Keratinocyte (primary cell): Measurements from ENCODE around the gene CORO2A. TPM values are rescaled to one million over a fixed set of nuclear protein-coding genes. Genes with fewer than 3 reads are reported as not detected.

Experiments used
- DNase-seq: peaks from one replicate; pipeline ENCODE4 v3.0.0-alpha.2; 2011; ENCODE audit warnings: low read depth, missing footprints, low spot score
- FAIRE-seq: peaks from 2 replicates; lab custom pipeline; 2011; peaks lifted over from hg19 to GRCh38; lab: Jason Lieb, UNC
- H2AFZ ChIP-seq: 2 replicates; pipeline ENCODE4 v1.6.0; 2012; ENCODE audit warnings: low read length, control low read depth, inconsistent platforms; ENCODE audit not compliant: control insufficient read depth
- H3K27ac ChIP-seq: 2 replicates; pipeline ENCODE4 v1.5.1; 2011; ENCODE audit warnings: low read length; ENCODE audit not compliant: control insufficient read depth, insufficient read depth
- H3K27me3 ChIP-seq: 3 replicates; pipeline ENCODE4 v1.6.0; 2011; ENCODE audit warnings: low read length; ENCODE audit not compliant: control insufficient read depth, insufficient read depth; ENCODE audit errors: extremely low read depth
- H3K36me3 ChIP-seq, 2 experiments: 2 replicates in 1 of 2; 3 replicates in 1 of 2; pipeline ENCODE4 v1.5.1; 2011; ENCODE audit warnings: low read length in 2 of 2, mild to moderate bottlenecking in 1 of 2; ENCODE audit not compliant: control insufficient read depth in 2 of 2, insufficient read depth in 2 of 2; ENCODE audit errors: extremely low read depth in 1 of 2
- H3K4me1 ChIP-seq: 3 replicates; pipeline ENCODE4 v1.5.1; 2011; ENCODE audit warnings: low read length; ENCODE audit not compliant: control insufficient read depth, insufficient read depth; ENCODE audit errors: extremely low read depth
- H3K4me2 ChIP-seq: 3 replicates; pipeline ENCODE4 v1.6.0; 2011; ENCODE audit warnings: low read depth, low read length; ENCODE audit not compliant: control insufficient read depth, insufficient read depth; ENCODE audit errors: extremely low read depth
- H3K4me3 ChIP-seq, 3 experiments: fragments of 200-600 bp in 1 of 3; sonication (generic) in 1 of 3; 2 replicates in 2 of 3; 3 replicates in 1 of 3; pipeline ENCODE4 v1.5.1; 2011 to 2016; ENCODE audit warnings: low read length in 3 of 3, mild to moderate bottlenecking in 3 of 3, control low read depth in 2 of 3, inconsistent platforms in 1 of 3, low read depth in 1 of 3, mixed read lengths in 1 of 3, mixed run types in 1 of 3, moderate library complexity in 1 of 3; ENCODE audit not compliant: control insufficient read depth in 2 of 3, insufficient read depth in 2 of 3; ENCODE audit errors: extremely low read depth in 1 of 3
- H3K79me2 ChIP-seq: 2 replicates; pipeline ENCODE4 v1.6.0; 2012; ENCODE audit warnings: low read length; ENCODE audit not compliant: control insufficient read depth, insufficient read depth
- H3K9ac ChIP-seq: 3 replicates; pipeline ENCODE4 v1.6.0; 2011; ENCODE audit warnings: low read length; ENCODE audit not compliant: control insufficient read depth, insufficient read depth; ENCODE audit errors: extremely low read depth
- H3K9me1 ChIP-seq: 3 replicates; pipeline ENCODE4 v1.6.0; 2011; ENCODE audit warnings: low read length; ENCODE audit not compliant: control insufficient read depth, insufficient read depth; ENCODE audit errors: extremely low read depth
- H3K9me3 ChIP-seq: 2 replicates; pipeline ENCODE4 v1.5.1; 2012; ENCODE audit warnings: low read depth, low read length; ENCODE audit not compliant: control insufficient read depth
- H4K20me1 ChIP-seq: 3 replicates; pipeline ENCODE4 v1.6.0; 2011; ENCODE audit warnings: low read length; ENCODE audit not compliant: control insufficient read depth, insufficient read depth; ENCODE audit errors: extremely low read depth
- EZH2 ChIP-seq: IDR thresholded peaks from one replicate; pipeline ENCODE4 v1.6.1; 2012; ENCODE audit warnings: inconsistent platforms, mild to moderate bottlenecking, low read length, moderate library complexity
- dilution Hi-C: fragments of 300-500 bp; cut with MboI; formaldehyde crosslinking; loops from one replicate; pipeline ENCODE4 v1.7.0; 2020; ENCODE audit warnings: low sequenced_read_pairs; ENCODE audit not compliant: extremely low pct_ligation_motif_present
- polyA plus RNA-seq, 5 experiments: library from polyadenylated mRNA; depleted of rRNA in 3 of 5; stranded (reverse) in 3 of 5; stranded (forward) in 1 of 5; unstranded in 1 of 5; fragments of >200 nt; gene quantifications; 1 replicate in 1 of 5; 2 replicates in 3 of 5; 3 replicates in 1 of 5; pipeline versions ENCODE4 v1.2.1 to v1.2.3, GENCODE V29; 2011 to 2012; ENCODE audit warnings: missing spikeins in 2 of 5, low read depth in 1 of 5, low replicate concordance in 1 of 5
- TF ChIP-seq, protein P1 (sequence below), 3 experiments: IDR thresholded peaks in 1 of 3; conservative IDR thresholded peaks in 1 of 3; optimal IDR thresholded peaks in 1 of 3; 2 replicates in 2 of 3; 3 replicates in 1 of 3; pipeline versions ENCODE3 to v1.5.1; 2011; ENCODE audit warnings: low read length in 3 of 3, mild to moderate bottlenecking in 3 of 3, moderate library complexity in 2 of 3, control low read depth in 1 of 3, inconsistent platforms in 1 of 3; ENCODE audit not compliant: insufficient read depth in 2 of 3; ENCODE audit errors: extremely low read depth in 1 of 3

CORO2A gene
- polyA plus RNA-seq, 1 donor (not counting 4 experiments of a cell fraction or from before 2014, with no cell fraction given), result 31.7 TPM

DNA sequence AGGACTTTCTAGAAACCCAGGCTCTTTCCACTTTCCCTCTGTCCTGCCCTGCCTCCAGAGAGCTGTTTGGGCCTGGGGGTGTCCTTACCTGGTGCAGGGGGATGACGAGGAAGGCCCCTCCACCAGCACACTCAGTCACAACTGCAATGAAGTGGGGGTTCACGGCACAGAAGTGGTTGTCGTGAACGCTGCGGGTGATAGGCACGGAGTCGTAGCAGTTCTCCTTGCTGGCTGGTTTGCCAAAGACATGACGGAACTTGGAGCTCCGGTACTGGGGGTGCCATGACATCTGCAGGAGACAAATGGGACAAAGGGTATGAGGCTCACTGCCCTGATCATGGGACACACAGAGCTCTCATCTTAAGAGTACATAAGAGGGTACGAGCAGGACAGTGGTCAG, 35.1 kb downstream of the CORO2A start:
- dilution Hi-C loops, result no loop called here
- peaks cover 6% of the 10 kb centered on the region for H3K4me1 ChIP-seq
- H2AFZ ChIP-seq, result no peak overlapping the region
- TF ChIP-seq EZH2, result no peak
- TF ChIP-seq, protein P1, sequence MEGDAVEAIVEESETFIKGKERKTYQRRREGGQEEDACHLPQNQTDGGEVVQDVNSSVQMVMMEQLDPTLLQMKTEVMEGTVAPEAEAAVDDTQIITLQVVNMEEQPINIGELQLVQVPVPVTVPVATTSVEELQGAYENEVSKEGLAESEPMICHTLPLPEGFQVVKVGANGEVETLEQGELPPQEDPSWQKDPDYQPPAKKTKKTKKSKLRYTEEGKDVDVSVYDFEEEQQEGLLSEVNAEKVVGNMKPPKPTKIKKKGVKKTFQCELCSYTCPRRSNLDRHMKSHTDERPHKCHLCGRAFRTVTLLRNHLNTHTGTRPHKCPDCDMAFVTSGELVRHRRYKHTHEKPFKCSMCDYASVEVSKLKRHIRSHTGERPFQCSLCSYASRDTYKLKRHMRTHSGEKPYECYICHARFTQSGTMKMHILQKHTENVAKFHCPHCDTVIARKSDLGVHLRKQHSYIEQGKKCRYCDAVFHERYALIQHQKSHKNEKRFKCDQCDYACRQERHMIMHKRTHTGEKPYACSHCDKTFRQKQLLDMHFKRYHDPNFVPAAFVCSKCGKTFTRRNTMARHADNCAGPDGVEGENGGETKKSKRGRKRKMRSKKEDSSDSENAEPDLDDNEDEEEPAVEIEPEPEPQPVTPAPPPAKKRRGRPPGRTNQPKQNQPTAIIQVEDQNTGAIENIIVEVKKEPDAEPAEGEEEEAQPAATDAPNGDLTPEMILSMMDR (optimal IDR thresholded peaks at IDR 0.05 in 1 of 3, IDR thresholded peaks at IDR 0.05 in 1 of 3, conservative IDR thresholded peaks at IDR 0.05 in 1 of 3; ENCODE audit: extremely low read depth in 1 of 3, insufficient read depth in 2 of 3, low read length in 3 of 3), result no peak
- no peaks in the 10 kb centered on the region for H3K9me3 ChIP-seq
- no peak overlapping the region for H3K4me3 ChIP-seq
- FAIRE-seq, result no peak
- H3K4me2 ChIP-seq, result no peak overlapping the region
- H3K79me2 ChIP-seq, result peaks cover 43% of the 10 kb centered on the region
- no peak overlapping the region for H3K9ac ChIP-seq
- H3K9me1 ChIP-seq, result peaks cover 5% of the 10 kb centered on the region
- no peaks in the 10 kb centered on the region for H3K27me3 ChIP-seq
- no peak overlapping the region for H3K27ac ChIP-seq
- no peak for DNase-seq
- H3K36me3 ChIP-seq, result peaks cover 6 to 15% of the 10 kb centered on the region in 2 experiments
- peaks cover 2% of the 10 kb centered on the region for H4K20me1 ChIP-seq

DNA sequence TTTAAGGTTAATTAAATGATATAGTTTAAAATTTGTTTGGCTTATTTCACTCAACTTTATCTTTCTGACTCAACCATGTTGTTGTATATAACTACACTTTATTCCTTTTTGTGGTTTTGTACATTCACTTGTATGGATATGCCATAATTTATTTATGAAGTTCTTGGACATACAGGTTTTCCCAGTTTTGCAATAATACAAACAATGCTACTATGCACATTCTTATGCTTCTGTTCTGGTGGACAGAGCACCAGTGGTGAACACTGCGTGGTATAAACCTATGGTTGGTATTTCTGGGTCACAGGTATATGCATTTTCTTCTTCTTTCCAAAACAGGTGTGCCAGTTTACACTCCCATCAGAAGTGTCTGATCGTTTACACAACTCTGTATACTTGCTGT, 37.8 kb downstream of the CORO2A start:
- dilution Hi-C loops, result no loop called here
- Histone ChIP-seq H3K4me1 (no peaks in the 10 kb centered on the region), H3K4me2 (no peak overlapping the region), H3K79me2 (peaks cover 21% of the 10 kb centered on the region), H3K27me3 (no peaks in the 10 kb centered on the region), H3K36me3 (peaks cover 6 to 14% of the 10 kb centered on the region in 2 experiments), H3K9me1 (no peaks in the 10 kb centered on the region), H3K9ac (no peak overlapping the region), H3K9me3 (no peaks in the 10 kb centered on the region), H2AFZ (no peak overlapping the region), H4K20me1 (no peaks in the 10 kb centered on the region), H3K27ac (no peak overlapping the region), H3K4me3 (no peak overlapping the region)
- no peak for TF ChIP-seq EZH2
- TF ChIP-seq, protein P1 (optimal IDR thresholded peaks at IDR 0.05 in 1 of 3, IDR thresholded peaks at IDR 0.05 in 1 of 3, conservative IDR thresholded peaks at IDR 0.05 in 1 of 3; ENCODE audit: extremely low read depth in 1 of 3, insufficient read depth in 2 of 3, low read length in 3 of 3), result no peak
- FAIRE-seq (no peak), DNase-seq (no peak)
